ENCODE results near the gene AP3M1.

DNA sequence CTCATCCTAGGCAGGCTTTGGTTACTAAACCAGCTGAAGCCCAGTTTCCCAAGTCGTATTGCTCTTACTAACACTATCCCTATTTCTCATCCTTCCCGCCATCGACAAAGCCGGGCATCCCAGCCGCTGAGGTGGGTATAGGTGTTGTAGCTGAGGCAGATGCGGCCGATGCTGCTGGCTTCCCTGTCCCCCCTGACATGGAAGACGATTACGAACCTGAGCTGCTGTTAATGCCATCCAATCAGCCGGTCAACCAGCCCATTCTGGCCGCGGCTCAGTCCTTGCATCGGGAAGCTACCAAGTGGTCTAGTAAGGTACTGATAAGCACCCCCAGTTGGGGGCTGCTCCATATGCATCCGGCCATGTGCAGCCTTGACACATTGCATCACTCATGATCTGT is 38.8 kb downstream of the AP3M1 start:
- TF ChIP-seq, protein P1, sequence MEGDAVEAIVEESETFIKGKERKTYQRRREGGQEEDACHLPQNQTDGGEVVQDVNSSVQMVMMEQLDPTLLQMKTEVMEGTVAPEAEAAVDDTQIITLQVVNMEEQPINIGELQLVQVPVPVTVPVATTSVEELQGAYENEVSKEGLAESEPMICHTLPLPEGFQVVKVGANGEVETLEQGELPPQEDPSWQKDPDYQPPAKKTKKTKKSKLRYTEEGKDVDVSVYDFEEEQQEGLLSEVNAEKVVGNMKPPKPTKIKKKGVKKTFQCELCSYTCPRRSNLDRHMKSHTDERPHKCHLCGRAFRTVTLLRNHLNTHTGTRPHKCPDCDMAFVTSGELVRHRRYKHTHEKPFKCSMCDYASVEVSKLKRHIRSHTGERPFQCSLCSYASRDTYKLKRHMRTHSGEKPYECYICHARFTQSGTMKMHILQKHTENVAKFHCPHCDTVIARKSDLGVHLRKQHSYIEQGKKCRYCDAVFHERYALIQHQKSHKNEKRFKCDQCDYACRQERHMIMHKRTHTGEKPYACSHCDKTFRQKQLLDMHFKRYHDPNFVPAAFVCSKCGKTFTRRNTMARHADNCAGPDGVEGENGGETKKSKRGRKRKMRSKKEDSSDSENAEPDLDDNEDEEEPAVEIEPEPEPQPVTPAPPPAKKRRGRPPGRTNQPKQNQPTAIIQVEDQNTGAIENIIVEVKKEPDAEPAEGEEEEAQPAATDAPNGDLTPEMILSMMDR (conservative IDR thresholded peaks at IDR 0.05; ENCODE audit: low read length), result no peak
- TF ChIP-seq EZH2phosphoT487 (IDR thresholded peaks at IDR 0.05; ENCODE audit: borderline replicate concordance), result no peak

Measured in Loucy (cell line).